ENCODE results near the gene CILP. TPM values are rescaled to one million over a fixed set of nuclear protein-coding genes. Genes with fewer than 3 reads are reported as not detected.

The CILP gene
- total RNA-seq, 1 experiment from 2014 or later = not detected

DNA sequence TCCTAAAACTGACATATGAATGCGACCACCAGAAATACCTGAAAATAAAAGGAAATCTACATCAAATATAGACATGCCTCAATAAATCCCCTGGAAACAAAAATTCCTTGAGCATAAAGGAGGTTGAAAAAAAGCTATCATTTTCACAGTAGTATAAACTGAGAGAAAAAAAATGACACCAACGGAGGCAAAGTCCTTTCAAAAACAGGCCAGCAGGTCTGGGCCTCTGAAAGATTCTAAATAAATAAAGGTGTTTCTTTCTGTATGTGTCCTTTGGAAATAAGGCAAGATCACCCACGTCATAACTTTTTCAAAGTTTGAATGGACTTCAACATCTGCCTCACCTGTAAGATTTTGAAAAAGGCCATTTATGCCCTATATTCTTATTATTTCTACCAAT, 31.1 kb downstream of the CILP start:
- BruUV-seq (replicated peaks) = no TSS peak
- RAD21 ChIA-PET (ENCODE audit: low non-redundant PET in 1 of 2, low total read pairs in 2 of 2, uncharacterized antibody in 2 of 2, unreplicated experiment in 2 of 2) = no interaction called here
- Histone ChIP-seq H3K9me3 (ENCODE audit: control insufficient read depth in 1 of 2, insufficient read depth in 1 of 2, low read depth in 1 of 2, low read length in 2 of 2) (no peaks in the 10 kb centered on the region), H3K4me2 (ENCODE audit: low read length) (no peak overlapping the region), H3K27me3 (ENCODE audit: insufficient read depth, low read length) (no peaks in the 10 kb centered on the region), H3K4me3 (replicated peaks in 1 of 2; ENCODE audit: low read depth in 1 of 2, low read length in 2 of 2) (no peak overlapping the region), H3K4me1 (ENCODE audit: control insufficient read depth in 1 of 2, insufficient read depth in 2 of 2, low read length in 2 of 2) (peaks cover 4 to 15% of the 10 kb centered on the region in 2 experiments), H3K9ac (ENCODE audit: low read length) (no peak overlapping the region), H4K20me1 (ENCODE audit: insufficient read depth) (no peaks in the 10 kb centered on the region), H3K36me3 (ENCODE audit: control insufficient read depth in 1 of 2, insufficient read depth in 2 of 2, low read length in 2 of 2) (peaks cover 32 to 33% of the 10 kb centered on the region in 2 experiments; a peak in 3 of 4 replicates), H3K9me2 (ENCODE audit: insufficient read depth) (no peaks in the 10 kb centered on the region), H2AFZ (ENCODE audit: low read depth, low read length, poor library complexity, severe bottlenecking) (no peak overlapping the region), H3K79me2 (ENCODE audit: insufficient read depth, low read length) (peaks cover 69% of the 10 kb centered on the region), H3K27ac (ENCODE audit: low read depth, low read length) (no peak overlapping the region)
- CTCF ChIA-PET = no interaction called here
- intact Hi-C loops (cut with micrococcal nuclease) = no loop called here
- TF ChIP-seq, protein P1, sequence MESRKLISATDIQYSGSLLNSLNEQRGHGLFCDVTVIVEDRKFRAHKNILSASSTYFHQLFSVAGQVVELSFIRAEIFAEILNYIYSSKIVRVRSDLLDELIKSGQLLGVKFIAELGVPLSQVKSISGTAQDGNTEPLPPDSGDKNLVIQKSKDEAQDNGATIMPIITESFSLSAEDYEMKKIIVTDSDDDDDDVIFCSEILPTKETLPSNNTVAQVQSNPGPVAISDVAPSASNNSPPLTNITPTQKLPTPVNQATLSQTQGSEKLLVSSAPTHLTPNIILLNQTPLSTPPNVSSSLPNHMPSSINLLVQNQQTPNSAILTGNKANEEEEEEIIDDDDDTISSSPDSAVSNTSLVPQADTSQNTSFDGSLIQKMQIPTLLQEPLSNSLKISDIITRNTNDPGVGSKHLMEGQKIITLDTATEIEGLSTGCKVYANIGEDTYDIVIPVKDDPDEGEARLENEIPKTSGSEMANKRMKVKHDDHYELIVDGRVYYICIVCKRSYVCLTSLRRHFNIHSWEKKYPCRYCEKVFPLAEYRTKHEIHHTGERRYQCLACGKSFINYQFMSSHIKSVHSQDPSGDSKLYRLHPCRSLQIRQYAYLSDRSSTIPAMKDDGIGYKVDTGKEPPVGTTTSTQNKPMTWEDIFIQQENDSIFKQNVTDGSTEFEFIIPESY (IDR thresholded peaks at IDR 0.05; ENCODE audit: extremely low read depth, insufficient replicate concordance, low read length) = no peak
- TF ChIP-seq, protein P2, sequence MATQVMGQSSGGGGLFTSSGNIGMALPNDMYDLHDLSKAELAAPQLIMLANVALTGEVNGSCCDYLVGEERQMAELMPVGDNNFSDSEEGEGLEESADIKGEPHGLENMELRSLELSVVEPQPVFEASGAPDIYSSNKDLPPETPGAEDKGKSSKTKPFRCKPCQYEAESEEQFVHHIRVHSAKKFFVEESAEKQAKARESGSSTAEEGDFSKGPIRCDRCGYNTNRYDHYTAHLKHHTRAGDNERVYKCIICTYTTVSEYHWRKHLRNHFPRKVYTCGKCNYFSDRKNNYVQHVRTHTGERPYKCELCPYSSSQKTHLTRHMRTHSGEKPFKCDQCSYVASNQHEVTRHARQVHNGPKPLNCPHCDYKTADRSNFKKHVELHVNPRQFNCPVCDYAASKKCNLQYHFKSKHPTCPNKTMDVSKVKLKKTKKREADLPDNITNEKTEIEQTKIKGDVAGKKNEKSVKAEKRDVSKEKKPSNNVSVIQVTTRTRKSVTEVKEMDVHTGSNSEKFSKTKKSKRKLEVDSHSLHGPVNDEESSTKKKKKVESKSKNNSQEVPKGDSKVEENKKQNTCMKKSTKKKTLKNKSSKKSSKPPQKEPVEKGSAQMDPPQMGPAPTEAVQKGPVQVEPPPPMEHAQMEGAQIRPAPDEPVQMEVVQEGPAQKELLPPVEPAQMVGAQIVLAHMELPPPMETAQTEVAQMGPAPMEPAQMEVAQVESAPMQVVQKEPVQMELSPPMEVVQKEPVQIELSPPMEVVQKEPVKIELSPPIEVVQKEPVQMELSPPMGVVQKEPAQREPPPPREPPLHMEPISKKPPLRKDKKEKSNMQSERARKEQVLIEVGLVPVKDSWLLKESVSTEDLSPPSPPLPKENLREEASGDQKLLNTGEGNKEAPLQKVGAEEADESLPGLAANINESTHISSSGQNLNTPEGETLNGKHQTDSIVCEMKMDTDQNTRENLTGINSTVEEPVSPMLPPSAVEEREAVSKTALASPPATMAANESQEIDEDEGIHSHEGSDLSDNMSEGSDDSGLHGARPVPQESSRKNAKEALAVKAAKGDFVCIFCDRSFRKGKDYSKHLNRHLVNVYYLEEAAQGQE (IDR thresholded peaks at IDR 0.05; ENCODE audit: low read depth) = no peak
- no peak for TF ChIP-seq CBX3 (IDR thresholded peaks at IDR 0.05; ENCODE audit: low read depth)
- TF ChIP-seq EZH2 (IDR thresholded peaks at IDR 0.05) = no peak
- TF ChIP-seq ELF1 (IDR thresholded peaks at IDR 0.05; ENCODE audit: borderline replicate concordance, low read depth) = no peak
- no peak for TF ChIP-seq POLR2A (IDR thresholded peaks at IDR 0.05; ENCODE audit: borderline replicate concordance, extremely low read depth, insufficient read depth, insufficient read length)
- no peak for TF ChIP-seq SRF (IDR thresholded peaks at IDR 0.05; ENCODE audit: low read depth)
- TF ChIP-seq EZH2phosphoT487 (IDR thresholded peaks at IDR 0.05; ENCODE audit: borderline replicate concordance) = no peak
- TF ChIP-seq, protein P3, sequence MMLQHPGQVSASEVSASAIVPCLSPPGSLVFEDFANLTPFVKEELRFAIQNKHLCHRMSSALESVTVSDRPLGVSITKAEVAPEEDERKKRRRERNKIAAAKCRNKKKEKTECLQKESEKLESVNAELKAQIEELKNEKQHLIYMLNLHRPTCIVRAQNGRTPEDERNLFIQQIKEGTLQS (IDR thresholded peaks at IDR 0.05) = no peak
- no peak for TF ChIP-seq TCF7L2 (IDR thresholded peaks at IDR 0.05; ENCODE audit: borderline replicate concordance, extremely low read depth, insufficient read depth, insufficient read length)
- no peak for TF ChIP-seq FOSL1 (IDR thresholded peaks at IDR 0.05; ENCODE audit: low read depth)
- no peak for TF ChIP-seq ZNF274 (IDR thresholded peaks at IDR 0.05; ENCODE audit: low read depth, low read length)
- no peak for TF ChIP-seq ZFX (IDR thresholded peaks at IDR 0.05)
- no peak for TF ChIP-seq RAD21 (IDR thresholded peaks at IDR 0.05; ENCODE audit: low read depth)
- TF ChIP-seq SP1 (IDR thresholded peaks at IDR 0.05; ENCODE audit: low read depth) = no peak
- POLR2A ChIA-PET = interaction anchor here (1.4 kb wide), 1 partner anchor 125 kb away, joined by 3 read pairs; the partner anchor contains the start of gene RNU5B-1
- DNase-seq (ENCODE audit: low read depth, low spot score) = no peak
- no peak for ATAC-seq
